Tibial nerve (tissue), 4 donors: Measurements from ENCODE around the gene DNAJC5.

Experiments
- CTCF ChIP-seq, 5 experiments: fragments of 200-600 bp in 3 of 5; fragments of 450-650 bp in 2 of 5; sonication (generic) in 3 of 5; IDR thresholded peaks; one replicate each; pipeline ENCODE4 v1.5.1; 2016 to 2019; ENCODE audit warnings: antibody characterized with exemption in 5 of 5, mild to moderate bottlenecking in 3 of 5, moderate library complexity in 2 of 5
- EP300 ChIP-seq, 2 donors: sonication (generic); formaldehyde crosslinking; IDR thresholded peaks; one replicate each; pipeline ENCODE4 v1.6.1; 2017; ENCODE audit warnings: antibody characterized with exemption in 2 of 2, mild to moderate bottlenecking in 1 of 2

- no peak for TF ChIP-seq CTCF (IDR thresholded peaks at IDR 0.05)
- no peak for TF ChIP-seq EP300 (IDR thresholded peaks at IDR 0.05)
Measured at GRCh38 chr20:63979229-63979556, 84.3 kb downstream of the DNAJC5 start.
